T47D (cell line): ENCODE results near the gene FBLN2.

Experiments used
- DNase-seq, 2 experiments: peaks; one replicate each; pipeline versions ENCODE4 v3.0.0 to v3.0.0-alpha.2; 2011 to 2012; ENCODE audit warnings: low read depth in 1 of 2, low spot score in 1 of 2
- JUND ChIP-seq: IDR thresholded peaks from 2 replicates; pipeline ENCODE4 v1.6.1; 2012; ENCODE audit warnings: low read depth
- in situ Hi-C: cut with HindIII; loops from 2 replicates; pipeline ENCODE4 v1.10.0; 2016; ENCODE audit warnings: low sequenced_read_pairs, low pct_unique_long_range_greater_than_20kb

Gene FBLN2

DNA sequence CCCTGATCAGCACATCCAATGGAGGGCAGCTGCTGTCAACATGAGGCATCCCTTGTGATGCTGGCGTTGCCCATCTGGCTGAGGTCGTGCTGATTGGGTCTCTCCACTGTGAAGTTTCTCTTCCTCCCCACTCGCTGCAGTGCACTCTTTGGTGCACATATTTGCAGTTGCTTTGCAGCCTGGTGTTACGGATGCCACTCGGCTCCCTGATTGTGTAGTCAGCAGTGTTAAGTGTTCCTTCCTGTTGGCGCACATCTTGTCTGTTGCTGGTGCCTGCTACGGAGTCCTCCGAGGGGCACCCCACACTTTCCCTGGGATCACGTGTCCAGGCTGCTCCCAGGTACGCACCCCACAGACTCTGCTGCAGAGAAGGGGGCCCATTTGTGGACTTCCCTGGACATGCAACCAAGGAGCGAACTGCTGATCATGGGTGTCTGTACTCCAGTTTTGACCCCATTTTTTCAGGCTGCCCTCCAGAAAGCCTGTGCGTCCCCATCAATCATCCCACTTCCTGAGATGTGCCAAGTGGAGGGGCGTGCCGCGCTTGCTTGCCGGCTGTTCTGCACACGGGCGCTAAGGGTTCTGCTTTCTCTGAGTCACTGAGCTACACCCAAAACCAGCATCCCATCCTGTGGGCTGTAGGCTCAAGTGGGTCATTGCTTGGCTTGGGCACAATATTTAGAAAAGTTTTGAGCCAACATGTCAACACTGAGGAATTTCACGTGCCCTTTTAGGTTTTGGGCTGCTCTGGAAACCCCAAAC, 98.6 kb downstream of the FBLN2 start:
- in situ Hi-C loops = no loop called here
- no peak for DNase-seq
- no peak for TF ChIP-seq JUND

DNA sequence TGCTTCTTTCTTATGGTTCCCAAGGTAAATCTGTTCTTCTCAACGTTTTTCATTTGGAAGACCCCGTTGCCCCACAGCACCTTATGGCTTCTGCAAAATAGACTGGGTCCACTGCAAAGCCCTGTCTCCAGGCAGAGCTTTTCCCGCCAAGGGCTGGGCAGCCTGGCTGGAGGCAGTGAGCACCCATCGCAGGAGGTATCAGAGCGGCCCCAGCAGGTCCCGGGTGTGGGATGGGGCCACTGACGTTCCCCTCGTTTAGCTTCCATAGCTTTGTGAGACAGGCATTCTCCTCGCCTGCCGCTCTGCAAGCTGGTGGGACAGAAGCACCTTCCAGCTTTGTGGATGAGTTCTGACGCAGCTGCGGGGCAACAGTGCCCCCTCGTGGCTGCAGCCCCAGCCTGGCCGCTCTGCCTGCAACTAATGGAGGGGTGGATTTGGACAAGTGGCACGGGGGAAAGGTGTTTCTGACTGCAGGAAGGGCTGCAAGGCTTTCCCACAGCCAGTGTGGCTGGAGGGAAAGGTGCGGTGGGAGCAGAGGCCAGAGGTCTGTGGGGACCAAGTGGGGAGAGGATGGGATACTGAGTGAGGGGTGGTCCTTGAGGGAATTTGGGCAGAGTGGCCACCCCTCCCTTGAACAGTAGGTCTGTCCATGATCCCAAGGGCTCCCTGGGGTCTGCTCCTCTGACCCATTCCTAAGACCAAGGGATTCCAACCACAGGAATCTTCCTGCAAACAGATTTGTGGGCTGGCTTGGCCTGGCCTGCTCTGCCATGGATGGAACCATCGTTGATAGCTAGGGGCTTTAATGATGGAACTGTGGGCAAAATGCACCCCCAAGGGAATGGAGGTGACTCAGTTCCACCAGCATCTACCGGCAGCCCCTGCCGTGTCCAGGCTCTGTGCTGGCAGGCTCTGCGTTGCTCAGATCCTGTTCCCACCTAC, 99.4 kb downstream of the FBLN2 start:
- in situ Hi-C loops = no loop called here
- peak; percentile 88 to 98 for DNase-seq
- no peak for TF ChIP-seq JUND

DNA sequence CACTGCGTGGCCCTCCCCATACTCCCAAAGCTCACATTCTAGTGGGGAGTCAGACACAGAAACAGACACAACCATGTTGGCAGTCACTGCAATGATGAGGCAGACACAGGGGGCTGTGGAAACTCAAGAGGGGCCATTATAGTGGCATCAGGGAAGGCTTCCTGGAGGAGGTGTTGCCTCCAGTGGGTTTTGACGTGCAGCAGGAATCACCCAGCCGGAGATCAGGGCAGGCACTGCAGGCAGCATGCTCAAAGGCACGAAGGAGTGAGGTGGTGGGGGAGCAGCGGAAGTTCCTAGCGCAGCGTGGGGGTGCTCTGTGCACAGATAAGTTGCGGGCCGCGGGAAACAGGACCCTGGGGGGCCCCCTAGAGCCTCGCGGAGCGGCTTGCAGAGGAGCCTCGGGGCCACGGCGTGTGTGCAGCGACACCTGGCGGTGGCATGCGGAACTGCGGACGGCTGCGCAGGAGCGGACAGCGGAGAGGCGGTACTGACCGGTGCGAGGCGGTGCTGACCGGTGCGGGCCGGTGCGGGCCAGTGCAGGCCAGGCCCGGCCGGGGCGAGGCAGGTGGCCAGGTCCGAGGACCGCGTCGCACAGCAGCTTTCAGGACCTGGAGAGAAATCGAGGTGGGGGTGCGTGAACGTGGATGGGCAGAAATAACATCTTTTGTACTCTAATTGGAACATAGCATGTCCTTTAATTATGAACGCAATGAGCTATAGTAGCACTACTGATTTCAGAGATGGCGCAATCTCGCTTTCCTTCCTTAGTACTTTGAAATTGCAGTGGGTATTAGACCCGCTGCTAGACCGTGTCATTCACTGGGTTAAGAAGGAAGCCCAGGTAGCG, 101.5 kb downstream of the FBLN2 start:
- no peak for TF ChIP-seq JUND
- DNase-seq = peak; percentile 79 to 88
- in situ Hi-C loops = no loop called here

GRCh38 chr3:13651057-13651400, 102.1 kb downstream of the FBLN2 start:
- in situ Hi-C loops = no loop called here
- no peak for DNase-seq
- TF ChIP-seq JUND = no peak

GRCh38 chr3:13651775-13652428, 103.0 kb downstream of the FBLN2 start:
- DNase-seq = no peak
- TF ChIP-seq JUND = no peak
- in situ Hi-C loops = no loop called here

DNA sequence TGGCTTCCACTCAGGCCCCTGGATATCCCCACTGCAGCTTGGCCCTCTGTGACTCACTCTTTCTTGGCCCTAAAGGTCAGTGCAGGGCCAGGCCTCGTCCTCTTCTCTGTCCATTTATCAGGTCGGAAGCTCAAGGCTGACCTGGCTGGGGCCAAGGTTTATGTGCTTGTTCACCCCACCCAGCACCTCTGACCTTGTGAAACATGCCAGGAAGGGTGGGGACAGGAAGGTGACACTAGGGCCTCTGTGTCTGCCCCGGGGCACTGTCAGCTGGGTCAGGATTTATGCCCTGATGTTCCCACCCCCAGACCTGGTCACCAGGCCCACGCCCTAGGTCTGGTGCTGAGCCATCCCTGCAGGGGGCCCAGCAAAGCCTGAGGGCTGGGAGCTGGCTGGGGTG, 103.8 kb downstream of the FBLN2 start:
- in situ Hi-C loops = no loop called here
- DNase-seq = no peak
- no peak for TF ChIP-seq JUND

GRCh38 chr3:13653631-13654279, 104.8 kb downstream of the FBLN2 start:
- DNase-seq = no peak
- in situ Hi-C loops = no loop called here
- TF ChIP-seq JUND = no peak

- TF ChIP-seq JUND = no peak
- in situ Hi-C loops = no loop called here
- no peak for DNase-seq
Measured at GRCh38 chr3:13654330-13655060, 105.6 kb downstream of the FBLN2 start.

DNA sequence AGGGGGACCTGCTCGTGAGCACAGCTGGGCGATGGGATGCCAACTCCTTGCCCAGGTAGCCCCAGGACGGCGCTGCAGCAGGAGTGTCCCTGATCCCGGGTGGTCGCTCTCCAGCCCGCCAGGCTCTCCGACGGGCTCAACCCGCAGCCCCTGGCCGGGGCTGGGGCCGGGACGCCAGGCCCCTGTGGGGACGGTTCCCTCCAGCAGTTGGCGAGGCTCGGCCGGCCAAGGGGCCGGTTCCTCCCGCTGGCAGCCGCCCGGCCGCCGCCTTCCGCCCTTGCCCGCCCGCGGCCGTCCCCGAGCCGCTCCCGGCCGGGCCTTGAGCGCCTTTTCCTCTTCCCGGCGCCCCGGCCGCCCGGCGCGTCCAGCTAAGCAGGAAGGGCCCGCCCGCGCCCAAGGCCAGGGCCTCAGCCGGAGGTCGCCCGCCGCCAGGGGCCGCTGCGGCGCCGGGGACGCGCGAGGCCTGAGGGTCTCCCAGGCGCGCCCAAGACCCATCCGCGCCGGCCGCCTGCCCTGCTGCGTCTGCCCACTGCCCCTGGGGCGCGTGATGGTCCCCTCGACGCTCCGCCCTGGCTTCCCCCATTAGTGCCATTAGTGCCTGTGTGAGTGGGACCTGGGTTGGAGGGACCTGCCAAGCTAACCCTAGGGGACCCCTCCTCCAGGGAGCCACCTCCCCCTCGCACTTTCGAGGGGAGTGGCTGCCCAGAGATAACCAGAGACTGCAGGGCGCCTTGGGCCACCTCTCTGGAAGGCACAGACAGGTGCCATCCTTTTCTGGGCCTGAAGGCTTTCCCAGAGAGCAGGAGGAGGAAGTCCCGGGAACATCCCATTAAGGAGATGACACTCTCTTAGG, 106.4 kb downstream of the FBLN2 start:
- no peak for TF ChIP-seq JUND
- in situ Hi-C loops = no loop called here

GRCh38 chr3:13656584-13657301, 107.8 kb downstream of the FBLN2 start:
- no peak for TF ChIP-seq JUND
- in situ Hi-C loops = no loop called here
- no peak for DNase-seq

More for the DNA sequence above, 106.4 kb downstream of the FBLN2 start:
- DNase-seq = peak; percentile 51 to 66
